H1 (cell line): Measurements from ENCODE around the gene ISLR2. TPM values are rescaled to one million over a fixed set of nuclear protein-coding genes. Genes with fewer than 3 reads are reported as not detected.

ENCODE experiments used
- ATF3 ChIP-seq: IDR thresholded peaks from 2 replicates; pipeline ENCODE4 v1.6.1; 2011; ENCODE audit warnings: low read depth, mild to moderate bottlenecking, low read length; ENCODE audit not compliant: insufficient read depth
- CHD7 ChIP-seq: fragments of 300-600 bp; sonication (generic); IDR thresholded peaks from 2 replicates; pipeline ENCODE4 v1.7.1; 2012; ENCODE audit warnings: low read length, moderate library complexity, mild to moderate bottlenecking, inconsistent platforms; ENCODE audit not compliant: insufficient replicate concordance
- EZH2 ChIP-seq: fragments of 200-600 bp; sonication (generic); IDR thresholded peaks from 2 replicates; pipeline ENCODE4 v1.7.1; 2012; ENCODE audit warnings: low read depth, mild to moderate bottlenecking, moderate library complexity, low read length, inconsistent platforms; ENCODE audit not compliant: severe bottlenecking
- GTF2F1 ChIP-seq: IDR thresholded peaks from 2 replicates; pipeline ENCODE4 v1.6.1; 2012; ENCODE audit warnings: low read depth, low read length, improper control_type of control experiment, borderline replicate concordance
- RFX5 ChIP-seq: IDR thresholded peaks from 2 replicates; pipeline ENCODE4 v1.6.1; 2011; ENCODE audit warnings: low read depth, low read length, improper control_type of control experiment, borderline replicate concordance
- TAF1 ChIP-seq: IDR thresholded peaks from 2 replicates; pipeline ENCODE4 v1.6.1; 2011; ENCODE audit warnings: mild to moderate bottlenecking, low read depth, low read length
- polyA plus RNA-seq, 7 experiments: library from polyadenylated mRNA; depleted of rRNA in 3 of 7; stranded (reverse) in 5 of 7; unstranded in 2 of 7; fragments of >200 nt in 5 of 7; fragments of 200-250 nt in 2 of 7; gene quantifications; 1 replicate in 5 of 7; 2 replicates in 1 of 7; 4 replicates in 1 of 7; pipeline versions ENCODE4 v1.2.1 to v1.2.3, GENCODE V29; 2011 to 2013; ENCODE audit warnings: missing spikeins in 2 of 7, mixed read lengths in 2 of 7
- total RNA-seq: library from RNA; stranded (reverse); fragmentation: NEBNext Ultra II Directional; extraction: Animal tissue kit (Norgen Biotek cat#: 25700); gene quantifications from 2 replicates; pipeline ENCODE4 v1.2.1, GENCODE V29; 2021

The ISLR2 gene
- total and polyA plus RNA-seq, 2 of the 8 experiments (the other 6 are each of a cell fraction or from before 2014, with no cell fraction given) = 0.47 to 0.58 TPM

GRCh38 chr15:74138642-74139041 is 8.3 kb downstream of the ISLR2 start (continued):
- TF ChIP-seq GTF2F1 (no peak), RFX5 (no peak), TAF1 (no peak), CHD7 (no peak), EZH2 (no peak), ATF3 (no peak)
- TF ChIP-seq, all 59 proteins: peak for 0
